K562 (cell line): ENCODE results near the gene BNIP2. TPM values are rescaled to one million over a fixed set of nuclear protein-coding genes. Genes with fewer than 3 reads are reported as not detected.

Experiments used
- ETV5 ChIP-seq: sonication (generic); formaldehyde crosslinking; IDR thresholded peaks from 2 replicates; pipeline ENCODE4 v1.4.0; 2020; ENCODE audit warnings: low read depth, mild to moderate bottlenecking, missing genetic modification reagents
- NUFIP1 ChIP-seq: fragments of 450-650 bp; IDR thresholded peaks from 2 replicates; pipeline ENCODE4 v1.6.1; 2018; ENCODE audit not compliant: partially characterized antibody
- STAT5A ChIP-seq: IDR thresholded peaks from 2 replicates; pipeline ENCODE4 v1.6.1; 2012; ENCODE audit warnings: low read length, inconsistent platforms, borderline replicate concordance
- ZNF146 ChIP-seq: IDR thresholded peaks from one replicate; pipeline ENCODE4 v1.6.1; 2018; ENCODE audit warnings: missing compliant biosample characterization; ENCODE audit not compliant: unreplicated experiment
- ZNF24 ChIP-seq: fragments of 450-650 bp; IDR thresholded peaks from 2 replicates; pipeline ENCODE4 v1.6.1; 2016
- ZNF263 ChIP-seq: sonication (generic); formaldehyde crosslinking; IDR thresholded peaks from 2 replicates; pipeline ENCODE4 v1.8.0; 2022; ENCODE audit warnings: mild to moderate bottlenecking, missing genetic modification reagents, borderline replicate concordance
- ZNF354B ChIP-seq: fragments of 250-450 bp; sonication (Bioruptor Pico); IDR thresholded peaks from 2 replicates; pipeline ENCODE4 v1.4.0; 2020
- polyA plus RNA-seq, 8 experiments: library from polyadenylated mRNA; depleted of rRNA in 4 of 8; stranded (reverse) in 5 of 8; unstranded in 3 of 8; fragments of >200 nt; fragmentation: Nextera tagmentation in 2 of 8; fragmentation: Illumina TruSeq in 1 of 8; extraction: Ambion mirVana in 2 of 8; extraction: Trizol in 1 of 8; gene quantifications; 2 replicates each; pipeline versions ENCODE4 v1.2.1 to v1.2.3, GENCODE V29; 2011 to 2014; ENCODE audit warnings: inconsistent platforms in 1 of 8, missing spikeins in 1 of 8
- total RNA-seq, 7 experiments: library from RNA; depleted of rRNA in 6 of 7; stranded (reverse); fragments of >200 nt in 6 of 7; fragmentation: Illumina TruSeq in 2 of 7; extraction: Trizol in 2 of 7; gene quantifications; 2 replicates each; pipeline versions ENCODE4 v1.2.1 to v1.2.3, GENCODE V29; 2011 to 2021; ENCODE audit warnings: low replicate concordance in 1 of 7
- TF ChIP-seq, protein P1 (sequence below), 2 experiments: fragments of 450-650 bp; IDR thresholded peaks; 2 replicates each; pipeline ENCODE4 v1.6.1; 2016; ENCODE audit warnings: mild to moderate bottlenecking in 2 of 2, borderline replicate concordance in 1 of 2, low read depth in 1 of 2, moderate library complexity in 1 of 2
- TF ChIP-seq, protein P2 (sequence below): fragments of 250-450 bp; sonication (Bioruptor Pico); IDR thresholded peaks from 2 replicates; pipeline ENCODE4 v1.4.0; 2020
- TF ChIP-seq, protein P3 (sequence below): fragments of 250-450 bp; sonication (Bioruptor Pico); IDR thresholded peaks from 2 replicates; pipeline ENCODE4 v1.4.0; 2020; ENCODE audit warnings: mild to moderate bottlenecking, moderate library complexity

BNIP2 gene
- total and polyA plus RNA-seq, 9 of the 15 experiments (the other 6 are each of a cell fraction or from before 2014, with no cell fraction given), result 19.6 to 88.0 (median 52.5) TPM

DNA sequence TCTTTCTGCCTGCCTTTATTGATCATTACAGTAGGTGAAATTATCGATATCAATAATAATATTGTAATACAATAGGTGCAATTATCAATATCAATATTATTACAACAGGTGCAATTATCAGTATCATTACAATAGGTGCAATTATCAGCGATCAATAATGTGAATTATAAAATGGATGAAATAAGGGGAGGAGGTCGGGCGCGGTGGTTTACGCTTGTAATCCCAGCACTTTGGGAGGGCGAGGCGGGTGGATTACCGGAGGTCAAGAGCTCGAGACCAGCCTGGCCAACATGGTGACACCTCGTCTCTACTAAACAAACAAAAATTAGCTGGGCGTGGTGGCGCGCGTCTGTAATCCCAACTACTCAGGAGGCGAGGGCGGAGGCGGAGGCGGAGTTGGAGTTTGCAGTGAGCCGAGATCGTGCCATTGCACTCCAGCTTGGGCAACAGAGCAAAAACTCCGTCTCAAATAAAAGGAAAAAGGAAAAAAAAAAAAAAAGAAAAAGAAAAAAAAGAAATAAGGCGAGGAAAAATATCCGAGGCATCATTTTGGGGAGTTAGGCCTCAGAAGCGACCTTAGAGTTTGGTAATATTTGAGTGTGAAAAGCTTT lies 611 bp upstream of the BNIP2 start (continued):
- TF ChIP-seq, protein P1, sequence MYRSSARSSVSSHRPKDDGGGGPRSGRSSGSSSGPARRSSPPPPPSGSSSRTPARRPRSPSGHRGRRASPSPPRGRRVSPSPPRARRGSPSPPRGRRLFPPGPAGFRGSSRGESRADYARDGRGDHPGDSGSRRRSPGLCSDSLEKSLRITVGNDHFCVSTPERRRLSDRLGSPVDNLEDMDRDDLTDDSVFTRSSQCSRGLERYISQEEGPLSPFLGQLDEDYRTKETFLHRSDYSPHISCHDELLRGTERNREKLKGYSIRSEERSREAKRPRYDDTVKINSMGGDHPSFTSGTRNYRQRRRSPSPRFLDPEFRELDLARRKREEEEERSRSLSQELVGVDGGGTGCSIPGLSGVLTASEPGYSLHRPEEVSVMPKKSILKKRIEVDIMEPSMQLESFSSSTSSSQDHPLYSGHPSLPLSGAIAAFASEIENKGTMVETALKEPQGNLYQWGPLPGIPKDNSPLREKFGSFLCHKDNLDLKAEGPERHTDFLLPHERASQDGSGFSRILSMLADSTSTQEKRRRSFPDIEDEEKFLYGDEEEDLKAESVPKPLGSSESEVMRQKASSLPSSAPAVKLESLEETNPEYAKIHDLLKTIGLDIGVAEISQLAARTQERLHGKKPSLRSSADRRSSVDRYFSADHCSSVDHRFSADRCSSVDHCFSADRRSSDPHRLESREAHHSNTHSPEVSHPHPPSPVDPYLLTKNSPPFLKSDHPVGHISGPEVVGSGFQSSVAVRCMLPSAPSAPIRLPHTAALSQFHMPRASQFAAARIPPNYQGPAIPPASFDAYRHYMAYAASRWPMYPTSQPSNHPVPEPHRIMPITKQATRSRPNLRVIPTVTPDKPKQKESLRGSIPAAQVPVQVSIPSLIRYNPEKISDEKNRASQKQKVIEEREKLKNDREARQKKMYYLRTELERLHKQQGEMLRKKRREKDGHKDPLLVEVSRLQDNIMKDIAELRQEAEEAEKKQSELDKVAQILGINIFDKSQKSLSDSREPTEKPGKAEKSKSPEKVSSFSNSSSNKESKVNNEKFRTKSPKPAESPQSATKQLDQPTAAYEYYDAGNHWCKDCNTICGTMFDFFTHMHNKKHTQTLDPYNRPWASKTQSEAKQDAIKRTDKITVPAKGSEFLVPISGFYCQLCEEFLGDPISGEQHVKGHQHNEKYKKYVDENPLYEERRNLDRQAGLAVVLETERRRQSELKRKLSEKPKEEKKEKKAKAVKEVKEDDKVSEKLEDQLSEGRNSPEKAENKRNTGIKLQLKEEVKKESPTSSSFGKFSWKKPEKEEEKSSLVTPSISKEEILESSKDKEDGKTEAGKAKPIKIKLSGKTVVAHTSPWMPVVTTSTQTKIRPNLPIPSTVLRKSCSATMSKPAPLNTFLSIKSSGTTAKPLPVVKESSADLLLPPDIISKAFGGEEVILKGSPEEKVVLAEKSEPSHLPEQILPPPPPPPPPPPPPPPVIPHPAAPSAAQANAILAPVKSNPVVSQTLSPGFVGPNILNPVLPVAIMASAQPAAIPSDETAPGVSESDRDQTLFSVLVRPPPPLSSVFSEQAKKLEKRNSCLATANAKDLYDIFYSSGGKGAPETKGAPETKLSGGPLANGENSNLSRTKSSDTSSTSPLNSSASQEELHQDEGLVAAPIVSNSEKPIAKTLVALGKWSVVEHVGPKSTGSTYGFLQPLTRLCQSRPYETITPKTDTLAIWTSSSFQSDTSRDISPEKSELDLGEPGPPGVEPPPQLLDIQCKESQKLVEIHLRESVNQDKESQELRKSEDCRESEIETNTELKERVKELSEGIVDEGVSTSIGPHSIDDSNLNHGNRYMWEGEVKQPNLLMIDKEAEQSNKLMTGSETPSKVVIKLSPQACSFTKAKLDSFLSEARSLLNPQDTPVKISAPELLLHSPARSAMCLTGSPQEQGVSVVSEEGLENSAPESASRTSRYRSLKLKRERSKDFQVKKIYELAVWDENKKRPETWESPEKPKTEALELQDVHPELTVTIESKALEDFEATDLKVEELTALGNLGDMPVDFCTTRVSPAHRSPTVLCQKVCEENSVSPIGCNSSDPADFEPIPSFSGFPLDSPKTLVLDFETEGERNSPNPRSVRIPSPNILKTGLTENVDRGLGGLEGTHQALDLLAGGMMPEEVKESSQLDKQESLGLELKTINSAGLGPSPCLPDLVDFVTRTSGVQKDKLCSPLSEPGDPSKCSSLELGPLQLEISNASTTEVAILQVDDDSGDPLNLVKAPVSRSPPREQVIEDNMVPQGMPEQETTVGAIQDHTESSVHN (IDR thresholded peaks at IDR 0.05; ENCODE audit: borderline replicate concordance in 1 of 2, low read depth in 1 of 2), result no peak
- TF ChIP-seq, protein P2, sequence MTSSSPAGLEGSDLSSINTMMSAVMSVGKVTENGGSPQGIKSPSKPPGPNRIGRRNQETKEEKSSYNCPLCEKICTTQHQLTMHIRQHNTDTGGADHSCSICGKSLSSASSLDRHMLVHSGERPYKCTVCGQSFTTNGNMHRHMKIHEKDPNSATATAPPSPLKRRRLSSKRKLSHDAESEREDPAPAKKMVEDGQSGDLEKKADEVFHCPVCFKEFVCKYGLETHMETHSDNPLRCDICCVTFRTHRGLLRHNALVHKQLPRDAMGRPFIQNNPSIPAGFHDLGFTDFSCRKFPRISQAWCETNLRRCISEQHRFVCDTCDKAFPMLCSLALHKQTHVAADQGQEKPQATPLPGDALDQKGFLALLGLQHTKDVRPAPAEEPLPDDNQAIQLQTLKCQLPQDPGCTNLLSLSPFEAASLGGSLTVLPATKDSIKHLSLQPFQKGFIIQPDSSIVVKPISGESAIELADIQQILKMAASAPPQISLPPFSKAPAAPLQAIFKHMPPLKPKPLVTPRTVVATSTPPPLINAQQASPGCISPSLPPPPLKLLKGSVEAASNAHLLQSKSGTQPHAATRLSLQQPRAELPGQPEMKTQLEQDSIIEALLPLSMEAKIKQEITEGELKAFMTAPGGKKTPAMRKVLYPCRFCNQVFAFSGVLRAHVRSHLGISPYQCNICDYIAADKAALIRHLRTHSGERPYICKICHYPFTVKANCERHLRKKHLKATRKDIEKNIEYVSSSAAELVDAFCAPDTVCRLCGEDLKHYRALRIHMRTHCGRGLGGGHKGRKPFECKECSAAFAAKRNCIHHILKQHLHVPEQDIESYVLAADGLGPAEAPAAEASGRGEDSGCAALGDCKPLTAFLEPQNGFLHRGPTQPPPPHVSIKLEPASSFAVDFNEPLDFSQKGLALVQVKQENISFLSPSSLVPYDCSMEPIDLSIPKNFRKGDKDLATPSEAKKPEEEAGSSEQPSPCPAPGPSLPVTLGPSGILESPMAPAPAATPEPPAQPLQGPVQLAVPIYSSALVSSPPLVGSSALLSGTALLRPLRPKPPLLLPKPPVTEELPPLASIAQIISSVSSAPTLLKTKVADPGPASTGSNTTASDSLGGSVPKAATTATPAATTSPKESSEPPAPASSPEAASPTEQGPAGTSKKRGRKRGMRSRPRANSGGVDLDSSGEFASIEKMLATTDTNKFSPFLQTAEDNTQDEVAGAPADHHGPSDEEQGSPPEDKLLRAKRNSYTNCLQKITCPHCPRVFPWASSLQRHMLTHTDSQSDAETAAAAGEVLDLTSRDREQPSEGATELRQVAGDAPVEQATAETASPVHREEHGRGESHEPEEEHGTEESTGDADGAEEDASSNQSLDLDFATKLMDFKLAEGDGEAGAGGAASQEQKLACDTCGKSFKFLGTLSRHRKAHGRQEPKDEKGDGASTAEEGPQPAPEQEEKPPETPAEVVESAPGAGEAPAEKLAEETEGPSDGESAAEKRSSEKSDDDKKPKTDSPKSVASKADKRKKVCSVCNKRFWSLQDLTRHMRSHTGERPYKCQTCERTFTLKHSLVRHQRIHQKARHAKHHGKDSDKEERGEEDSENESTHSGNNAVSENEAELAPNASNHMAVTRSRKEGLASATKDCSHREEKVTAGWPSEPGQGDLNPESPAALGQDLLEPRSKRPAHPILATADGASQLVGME (CRISPR knock-in tag), result no peak
- TF ChIP-seq, protein P3, sequence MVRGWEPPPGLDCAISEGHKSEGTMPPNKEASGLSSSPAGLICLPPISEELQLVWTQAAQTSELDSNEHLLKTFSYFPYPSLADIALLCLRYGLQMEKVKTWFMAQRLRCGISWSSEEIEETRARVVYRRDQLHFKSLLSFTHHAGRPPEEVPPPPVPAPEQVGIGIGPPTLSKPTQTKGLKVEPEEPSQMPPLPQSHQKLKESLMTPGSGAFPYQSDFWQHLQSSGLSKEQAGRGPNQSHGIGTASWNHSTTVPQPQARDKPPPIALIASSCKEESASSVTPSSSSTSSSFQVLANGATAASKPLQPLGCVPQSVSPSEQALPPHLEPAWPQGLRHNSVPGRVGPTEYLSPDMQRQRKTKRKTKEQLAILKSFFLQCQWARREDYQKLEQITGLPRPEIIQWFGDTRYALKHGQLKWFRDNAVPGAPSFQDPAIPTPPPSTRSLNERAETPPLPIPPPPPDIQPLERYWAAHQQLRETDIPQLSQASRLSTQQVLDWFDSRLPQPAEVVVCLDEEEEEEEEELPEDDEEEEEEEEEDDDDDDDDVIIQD (CRISPR knock-in tag), result no peak
- no peak for TF ChIP-seq ZNF263
- TF ChIP-seq ZNF146 (CRISPR knock-in tag), result no peak
- no peak for TF ChIP-seq ETV5 (CRISPR knock-in tag)
- no peak for TF ChIP-seq STAT5A
- TF ChIP-seq NUFIP1, result no peak
- no peak for TF ChIP-seq ZNF24
- no peak for TF ChIP-seq ZNF354B (CRISPR knock-in tag)
